Naive B cell (primary cell): ENCODE data around the gene IGIP. TPM values are rescaled to one million over a fixed set of nuclear protein-coding genes. Genes with fewer than 3 reads are reported as not detected.

Experiments
- ATAC-seq, 2 donors: fragments of 150-1000 bp; cut with Tn5 transposase; 2 replicates each; pipeline ENCODE4 v1.10.0; 2021; ENCODE audit warnings: low read depth in 2 of 2, mild to moderate bottlenecking in 2 of 2, moderate library complexity in 2 of 2
- DNase-seq: peaks from one replicate; pipeline ENCODE4 v3.0.0; 2022
- H3K27ac Mint-ChIP-seq, 6 donors: one replicate each; pipeline ENCODE4 v1.8.0; 2020 to 2022; ENCODE audit warnings: mild to moderate bottlenecking in 6 of 6, mixed read lengths in 6 of 6, moderate library complexity in 5 of 6, inconsistent platforms in 2 of 6
- H3K27me3 Mint-ChIP-seq, 3 donors: one replicate each; pipeline ENCODE4 v1.8.0; 2021 to 2022; ENCODE audit warnings: mixed read lengths in 3 of 3, mild to moderate bottlenecking in 1 of 3
- H3K36me3 Mint-ChIP-seq, 2 donors: one replicate each; pipeline ENCODE4 v1.8.0; 2020 to 2022; ENCODE audit warnings: mixed read lengths in 2 of 2, inconsistent platforms in 1 of 2, mild to moderate bottlenecking in 1 of 2
- H3K4me1 Mint-ChIP-seq, 3 donors: one replicate each; pipeline ENCODE4 v1.8.0; 2020 to 2022; ENCODE audit warnings: mixed read lengths in 3 of 3, inconsistent platforms in 1 of 3, mild to moderate bottlenecking in 1 of 3, moderate library complexity in 1 of 3
- H3K4me3 Mint-ChIP-seq, 8 donors: one replicate each; pipeline ENCODE4 v1.8.0; 2020 to 2022; ENCODE audit warnings: mild to moderate bottlenecking in 8 of 8, mixed read lengths in 8 of 8, moderate library complexity in 8 of 8, inconsistent platforms in 2 of 8
- H3K9me3 Mint-ChIP-seq, 7 donors: one replicate each; pipeline ENCODE4 v1.8.0; 2020 to 2022; ENCODE audit warnings: mixed read lengths in 7 of 7, mild to moderate bottlenecking in 5 of 7, inconsistent platforms in 2 of 7, moderate library complexity in 1 of 7
- polyA plus RNA-seq, 6 donors: library from polyadenylated mRNA; unstranded; fragments of 300-500 nt; fragmentation: Illumina TruSeq; gene quantifications; one replicate each; pipeline ENCODE4 v1.2.3, GENCODE V29; 2021; ENCODE audit warnings: low read depth in 6 of 6

IGIP gene
- polyA plus RNA-seq, 6 donors from 2014 or later = 0.09 to 0.46 (median 0.18) TPM; not detected in 1

DNA sequence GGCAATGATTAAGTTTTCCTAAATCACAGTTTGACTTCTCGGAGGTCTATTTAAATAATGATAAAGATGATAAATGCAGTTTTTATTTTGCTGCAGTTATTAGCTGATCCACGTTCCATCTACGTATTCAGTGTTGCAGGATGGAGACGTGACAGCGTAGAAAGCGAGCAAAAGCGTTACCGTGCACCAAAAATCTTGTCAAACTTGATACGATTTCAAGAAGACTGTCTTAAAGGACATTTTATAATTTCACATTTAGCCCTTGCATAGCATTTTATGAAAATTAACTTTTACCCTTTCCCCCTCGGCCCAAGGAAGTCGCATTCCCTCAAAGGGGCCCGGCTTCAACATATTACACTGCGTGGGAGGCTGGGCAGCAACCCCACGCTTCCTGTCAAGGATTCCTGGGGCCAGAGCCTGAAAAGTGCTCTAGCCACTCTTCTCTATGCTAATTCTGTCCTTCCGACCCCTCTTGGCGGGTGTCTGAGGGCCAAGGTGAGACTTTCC is 18.9 kb upstream of the IGIP start:
- ATAC-seq = no peak
- peaks cover 0 to 3% of the 10 kb centered on the region in 2 donors for H3K36me3 Mint-ChIP-seq
- peak overlapping the region; percentile 97 to 99 (median 98) for H3K27ac Mint-ChIP-seq
- peaks cover 24 to 36% (median 30%) of the 10 kb centered on the region in 3 donors for H3K4me1 Mint-ChIP-seq
- DNase-seq = no peak
- H3K9me3 Mint-ChIP-seq = peaks cover 0 to 3% (median 0%) of the 10 kb centered on the region in 7 donors
- H3K4me3 Mint-ChIP-seq = peak overlapping the region; percentile 92 to 97 (median 95)
- peaks cover 14 to 23% (median 20%) of the 10 kb centered on the region in 3 donors for H3K27me3 Mint-ChIP-seq

DNA sequence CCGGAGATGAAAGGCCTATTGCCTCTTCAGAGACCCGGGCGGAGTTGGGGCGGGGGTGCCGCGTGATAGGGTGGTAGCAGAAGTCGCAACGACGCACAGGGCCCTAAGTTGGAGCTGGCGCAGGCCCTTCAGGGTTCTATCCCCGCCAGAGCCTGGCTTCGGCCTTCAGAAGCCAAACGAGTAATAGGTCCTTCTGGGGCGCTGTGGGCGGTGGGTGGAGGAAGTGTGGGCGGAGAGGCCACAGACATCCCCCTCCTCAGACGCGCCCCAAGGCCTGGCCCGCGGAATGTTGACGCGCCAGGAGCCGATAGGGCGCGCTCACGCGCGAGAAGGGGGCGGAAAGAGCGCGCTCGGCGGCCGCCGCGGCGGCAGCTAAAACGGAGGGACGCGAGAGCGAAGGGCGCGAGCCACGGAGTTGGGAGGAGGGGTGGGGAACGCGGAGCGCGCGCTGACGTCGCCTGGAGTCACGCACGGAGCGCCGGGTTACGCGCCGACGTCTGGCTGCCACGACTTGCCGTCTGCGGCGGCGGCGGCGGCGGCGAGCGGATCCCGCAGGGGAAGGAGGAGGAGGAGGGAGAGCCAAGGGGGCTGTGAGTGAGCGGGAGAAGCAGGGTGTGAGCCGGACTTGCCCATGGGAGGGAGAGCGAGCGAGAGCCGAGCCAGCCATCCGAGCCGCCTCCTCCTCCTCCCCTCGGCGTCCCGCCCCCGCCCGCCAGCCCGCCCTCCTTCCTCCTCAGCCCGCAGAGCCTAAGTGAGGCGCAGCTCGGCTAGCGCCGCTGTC is 18.2 kb upstream of the IGIP start:
- peak; percentile 83 to 84 for ATAC-seq
- Mint-ChIP-seq H3K4me3 (peak overlapping the region; percentile 92 to 97 (median 95)), H3K27me3 (peaks cover 10 to 19% (median 17%) of the 10 kb centered on the region in 3 donors)

GRCh38 chr5:140108093-140109017 is 17.4 kb upstream of the IGIP start:
- H3K4me3 Mint-ChIP-seq = peak overlapping the region; percentile 92 to 97 (median 95)
- no peaks in the 10 kb centered on the region for H3K9me3 Mint-ChIP-seq
- no peak for DNase-seq
- ATAC-seq = no peak
- H3K4me1 Mint-ChIP-seq = peaks cover 34 to 50% (median 41%) of the 10 kb centered on the region in 3 donors
- peak overlapping the region; percentile 91 to 99 (median 96) for H3K27ac Mint-ChIP-seq
- H3K36me3 Mint-ChIP-seq = peaks cover 0 to under 1% of the 10 kb centered on the region in 2 donors
- H3K27me3 Mint-ChIP-seq = peaks cover 2 to 12% (median 12%) of the 10 kb centered on the region in 3 donors

More for the DNA sequence above, 18.2 kb upstream of the IGIP start:
- H3K4me1 Mint-ChIP-seq = peaks cover 28 to 43% (median 34%) of the 10 kb centered on the region in 3 donors
- H3K36me3 Mint-ChIP-seq = peaks cover 0 to 3% of the 10 kb centered on the region in 2 donors
- H3K9me3 Mint-ChIP-seq = peaks cover 0 to 3% (median 0%) of the 10 kb centered on the region in 7 donors
- H3K27ac Mint-ChIP-seq = peak overlapping the region; percentile 97 to 99 (median 98)
- DNase-seq = peak; percentile 93

DNA sequence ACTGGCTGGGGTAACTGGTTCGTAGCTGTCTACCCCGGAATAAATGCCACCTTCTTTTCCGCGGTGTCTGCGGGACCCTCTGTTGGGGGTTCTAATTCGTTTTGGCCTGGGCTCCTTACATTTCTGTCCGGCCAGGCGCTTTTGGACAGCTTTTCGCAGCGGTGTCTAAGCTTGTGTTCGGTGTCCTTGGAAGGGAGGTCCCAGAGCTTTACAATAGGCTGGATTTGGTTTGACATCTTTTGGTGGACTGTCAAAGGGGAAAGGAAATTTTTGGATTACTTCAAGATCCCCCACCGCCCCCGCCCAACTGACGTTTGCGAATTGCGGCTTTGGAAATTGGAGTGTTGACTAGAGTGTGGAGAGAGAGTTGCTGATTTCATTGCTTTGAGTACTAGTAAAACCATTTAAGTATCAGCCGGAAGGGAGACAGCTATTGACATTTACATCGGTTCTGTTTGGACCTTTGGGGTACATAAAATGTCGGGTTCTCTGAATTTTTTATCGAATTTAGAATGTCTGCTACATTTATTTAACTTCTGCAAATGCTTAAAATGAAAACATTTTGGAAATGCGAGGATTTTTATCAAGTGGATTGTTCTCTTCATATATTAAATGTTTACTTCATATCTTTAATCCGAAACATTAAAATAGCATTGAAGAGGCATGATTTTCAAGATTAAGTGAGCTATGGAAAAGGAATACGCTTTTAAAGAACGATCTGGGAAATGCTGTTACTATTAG is 16.5 kb upstream of the IGIP start:
- H3K27ac Mint-ChIP-seq = peak overlapping the region in 4 of 6 donors; percentile 51 to 97 (median 82)
- H3K27me3 Mint-ChIP-seq = peaks cover 0 to 12% (median 12%) of the 10 kb centered on the region in 3 donors
- H3K36me3 Mint-ChIP-seq = no peaks in the 10 kb centered on the region
- ATAC-seq (no peak), DNase-seq (no peak)
- H3K4me1 Mint-ChIP-seq = peaks cover 34 to 52% (median 46%) of the 10 kb centered on the region in 3 donors
- peak overlapping the region; percentile 92 to 97 (median 95) for H3K4me3 Mint-ChIP-seq
- no peaks in the 10 kb centered on the region for H3K9me3 Mint-ChIP-seq

GRCh38 chr5:140109759-140110645 is 15.7 kb upstream of the IGIP start:
- no peak for ATAC-seq
- peak overlapping the region in 2 of 8 donors; percentile 94 to 97 for H3K4me3 Mint-ChIP-seq
- H3K36me3 Mint-ChIP-seq = no peaks in the 10 kb centered on the region
- H3K27ac Mint-ChIP-seq = no peak overlapping the region
- peaks cover 38 to 57% (median 51%) of the 10 kb centered on the region in 3 donors for H3K4me1 Mint-ChIP-seq
- H3K9me3 Mint-ChIP-seq = no peaks in the 10 kb centered on the region
- H3K27me3 Mint-ChIP-seq = peaks cover 0 to 12% (median 12%) of the 10 kb centered on the region in 3 donors
- no peak for DNase-seq

GRCh38 chr5:140110646-140110957 is 15.1 kb upstream of the IGIP start:
- H3K4me3 Mint-ChIP-seq = peak overlapping the region in 1 of 8 donors; percentile 92
- peaks cover 0 to 12% (median 12%) of the 10 kb centered on the region in 3 donors for H3K27me3 Mint-ChIP-seq
- no peaks in the 10 kb centered on the region for H3K9me3 Mint-ChIP-seq
- no peak for ATAC-seq
- no peaks in the 10 kb centered on the region for H3K36me3 Mint-ChIP-seq
- DNase-seq = no peak
- peak overlapping the region in 1 of 6 donors; percentile 44 for H3K27ac Mint-ChIP-seq
- peaks cover 40 to 60% (median 55%) of the 10 kb centered on the region in 3 donors for H3K4me1 Mint-ChIP-seq

DNA sequence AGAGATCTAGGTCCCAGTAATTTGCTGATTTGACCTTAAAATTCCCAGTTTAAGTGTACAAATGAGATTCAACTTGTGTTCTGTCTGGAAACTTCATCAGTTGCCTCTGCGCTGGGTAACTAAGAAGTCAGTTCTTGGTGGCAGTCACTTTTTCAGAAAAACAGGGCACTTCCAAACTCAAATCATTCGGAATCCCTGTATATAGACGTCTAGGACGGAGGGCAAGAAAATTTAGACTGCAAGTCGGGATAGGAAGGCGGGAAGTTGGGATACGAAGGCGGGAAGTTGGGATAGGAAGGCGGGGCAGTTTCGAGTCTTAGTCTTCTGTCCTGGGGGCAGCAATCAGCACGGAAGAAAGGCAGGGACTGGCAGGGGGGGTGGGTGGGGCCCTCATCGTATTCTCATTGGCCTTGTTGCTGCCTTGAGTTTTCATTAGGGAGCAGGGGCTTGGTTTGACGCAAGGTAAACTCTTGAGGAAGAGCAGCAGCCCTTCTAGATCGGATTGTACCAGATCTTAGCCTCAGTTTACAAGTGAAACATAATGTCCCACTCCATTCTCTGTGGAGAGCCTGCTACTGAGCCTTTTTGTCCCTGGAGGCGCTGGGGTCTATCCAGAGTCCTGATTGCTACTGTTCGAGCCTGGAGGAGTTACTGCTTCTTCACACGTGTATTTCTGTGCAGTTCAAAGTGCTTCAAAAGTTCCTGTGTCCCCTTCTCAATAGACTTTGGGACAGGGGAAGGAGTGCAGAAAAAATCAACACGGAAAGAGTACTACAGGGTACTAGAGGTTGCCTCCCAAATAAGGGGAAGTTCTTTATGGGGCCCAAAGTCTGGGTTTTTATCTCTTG is 14.5 kb upstream of the IGIP start:
- DNase-seq = no peak
- peak overlapping the region in 7 of 8 donors; percentile 47 to 94 (median 84) for H3K4me3 Mint-ChIP-seq
- H3K9me3 Mint-ChIP-seq = no peaks in the 10 kb centered on the region

DNA sequence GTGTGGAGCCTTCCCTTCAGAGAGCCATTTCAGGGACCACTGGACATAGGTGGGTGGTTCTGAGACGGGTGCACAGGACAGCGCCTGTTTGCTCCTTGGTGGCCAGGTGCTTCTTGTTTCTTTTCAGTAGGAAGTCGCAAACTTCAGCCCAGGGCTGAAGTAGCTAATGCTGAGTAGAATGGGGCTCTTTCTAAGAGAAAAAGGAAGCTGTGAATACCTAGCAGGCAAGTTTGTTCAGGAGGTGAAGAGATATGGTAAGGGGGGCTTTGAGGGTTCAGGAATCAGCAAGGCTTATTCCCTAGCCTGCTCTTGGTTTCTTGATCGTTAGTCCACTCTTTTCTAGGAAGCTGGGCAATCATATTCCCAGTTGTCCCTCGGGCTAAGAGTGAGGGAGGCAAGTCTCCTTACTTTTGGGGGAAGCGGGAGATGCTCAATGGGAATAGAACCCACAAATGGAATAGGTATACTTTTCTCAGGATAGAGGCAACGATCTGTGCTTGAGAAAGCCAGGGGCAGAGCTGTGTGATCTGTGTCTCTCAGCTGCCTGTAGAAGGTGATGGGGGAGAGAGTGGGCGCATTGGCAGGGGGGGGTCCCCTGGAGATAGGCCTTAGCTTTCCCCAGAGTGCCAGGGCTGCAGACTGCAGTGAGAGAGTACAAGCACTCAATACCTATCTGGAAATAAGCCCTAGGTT is 13.7 kb upstream of the IGIP start:
- peak overlapping the region; percentile 31 to 94 (median 79) for H3K4me3 Mint-ChIP-seq
- H3K4me1 Mint-ChIP-seq = peaks cover 45 to 64% (median 60%) of the 10 kb centered on the region in 3 donors
- DNase-seq = no peak
- no peak for ATAC-seq
- H3K36me3 Mint-ChIP-seq = no peaks in the 10 kb centered on the region
- no peaks in the 10 kb centered on the region for H3K9me3 Mint-ChIP-seq
- H3K27me3 Mint-ChIP-seq = peaks cover 0 to 12% (median 12%) of the 10 kb centered on the region in 3 donors
- H3K27ac Mint-ChIP-seq = peak overlapping the region in 4 of 6 donors; percentile 1 to 90 (median 48)

More for the DNA sequence above, 14.5 kb upstream of the IGIP start:
- Mint-ChIP-seq H3K4me1 (peaks cover 44 to 67% (median 58%) of the 10 kb centered on the region in 3 donors), H3K27ac (peak overlapping the region in 4 of 6 donors; percentile 16 to 90 (median 78)), H3K27me3 (peaks cover 0 to 12% (median 12%) of the 10 kb centered on the region in 3 donors), H3K36me3 (no peaks in the 10 kb centered on the region)
- ATAC-seq = no peak

GRCh38 chr5:140112685-140113179 is 13.0 kb upstream of the IGIP start:
- ATAC-seq (no peak), DNase-seq (no peak)
- H3K27ac Mint-ChIP-seq = peak overlapping the region in 3 of 6 donors; percentile 29 to 95 (median 61)
- H3K36me3 Mint-ChIP-seq = no peaks in the 10 kb centered on the region
- H3K4me3 Mint-ChIP-seq = peak overlapping the region; percentile 82 to 98 (median 95)
- H3K4me1 Mint-ChIP-seq = peaks cover 45 to 67% (median 60%) of the 10 kb centered on the region in 3 donors
- peaks cover 0 to 12% (median 12%) of the 10 kb centered on the region in 3 donors for H3K27me3 Mint-ChIP-seq
- H3K9me3 Mint-ChIP-seq = no peaks in the 10 kb centered on the region

- Mint-ChIP-seq H3K4me1 (peaks cover 46 to 70% (median 63%) of the 10 kb centered on the region in 3 donors), H3K9me3 (no peaks in the 10 kb centered on the region), H3K36me3 (no peaks in the 10 kb centered on the region), H3K27ac (peak overlapping the region; percentile 66 to 97 (median 87)), H3K27me3 (peaks cover 0 to 12% (median 12%) of the 10 kb centered on the region in 3 donors), H3K4me3 (peak overlapping the region; percentile 92 to 98 (median 96))
- DNase-seq = peak; percentile 18
- ATAC-seq = no peak
Observed at GRCh38 chr5:140113180-140113698, 12.5 kb upstream of the IGIP start.
